CD14-positive monocyte (primary cell): ENCODE measurements around the gene TBC1D4. TPM values are rescaled to one million over a fixed set of nuclear protein-coding genes. Genes with fewer than 3 reads are reported as not detected.
A peak's percentile ranks its signal among the peaks of the same experiment; 100 is the strongest.

Experiments used
- DNase-seq, 3 donors: peaks; one replicate each; pipeline ENCODE4 v3.0.0-alpha.2; 2011 to 2022
- H2AFZ ChIP-seq: 2 replicates; pipeline ENCODE4 v1.6.0; 2012; ENCODE audit warnings: mild to moderate bottlenecking, low read depth, low read length, inconsistent platforms; ENCODE audit not compliant: insufficient read depth, poor library complexity, severe bottlenecking
- H3K27ac ChIP-seq, 2 donors: 1 replicate in 1 of 2; 2 replicates in 1 of 2; pipeline ENCODE4 v1.5.1; 2012 to 2013; ENCODE audit warnings: low read length in 2 of 2, control low read depth in 1 of 2, inconsistent platforms in 1 of 2, low read depth in 1 of 2, mild to moderate bottlenecking in 1 of 2
- H3K27me3 ChIP-seq, 2 donors: one replicate each; pipeline versions ENCODE4 v1.6.0 to v1.6.1; 2011 to 2013; ENCODE audit warnings: low read length in 2 of 2; ENCODE audit not compliant: control insufficient read depth in 2 of 2, insufficient read depth in 2 of 2
- H3K36me3 ChIP-seq, 2 donors: replicated peaks in 1 of 2; 1 replicate in 1 of 2; 2 replicates in 1 of 2; pipeline versions ENCODE4 v1.5.1 to v1.6.1; 2012 to 2013; ENCODE audit warnings: low read length in 2 of 2, control low read depth in 1 of 2, inconsistent platforms in 1 of 2, mild to moderate bottlenecking in 1 of 2; ENCODE audit not compliant: insufficient read depth in 2 of 2, control insufficient read depth in 1 of 2
- H3K4me1 ChIP-seq, 2 donors: 1 replicate in 1 of 2; 2 replicates in 1 of 2; pipeline versions ENCODE4 v1.5.1 to v1.6.1; 2012 to 2013; ENCODE audit warnings: low read length in 2 of 2, control low read depth in 1 of 2, inconsistent platforms in 1 of 2, mild to moderate bottlenecking in 1 of 2, moderate library complexity in 1 of 2; ENCODE audit not compliant: insufficient read depth in 2 of 2, control insufficient read depth in 1 of 2
- H3K4me2 ChIP-seq: replicated peaks from 2 replicates; pipeline ENCODE3; 2012; ENCODE audit warnings: low read length, moderate library complexity, mild to moderate bottlenecking; ENCODE audit not compliant: poor library complexity, severe bottlenecking; ENCODE audit errors: extremely low read depth
- H3K4me3 ChIP-seq, 3 experiments: fragments of 200-600 bp in 1 of 3; sonication (generic) in 1 of 3; replicated peaks in 1 of 3; 1 replicate in 2 of 3; 2 replicates in 1 of 3; pipeline ENCODE4 v1.5.1; 2011 to 2013; ENCODE audit warnings: low read length in 3 of 3, mild to moderate bottlenecking in 3 of 3, control low read depth in 2 of 3, low read depth in 2 of 3, inconsistent platforms in 1 of 3, moderate library complexity in 1 of 3
- H3K79me2 ChIP-seq: 2 replicates; pipeline ENCODE4 v1.6.0; 2012; ENCODE audit warnings: mild to moderate bottlenecking, control low read depth, inconsistent platforms, low read length, moderate library complexity; ENCODE audit not compliant: insufficient read depth
- H3K9ac ChIP-seq: 2 replicates; pipeline ENCODE4 v1.6.0; 2017; ENCODE audit warnings: low read length, mild to moderate bottlenecking; ENCODE audit not compliant: insufficient read depth, poor library complexity, severe bottlenecking
- H3K9me3 ChIP-seq, 2 donors: replicated peaks in 1 of 2; 1 replicate in 1 of 2; 2 replicates in 1 of 2; pipeline versions ENCODE4 v1.5.1 to v1.6.1; 2012 to 2013; ENCODE audit warnings: low read length in 2 of 2, control low read depth in 1 of 2; ENCODE audit not compliant: control insufficient read depth in 1 of 2, insufficient read depth in 1 of 2
- H4K20me1 ChIP-seq: 2 replicates; pipeline ENCODE4 v1.6.0; 2012; ENCODE audit warnings: mild to moderate bottlenecking, low read length, control low read depth, moderate library complexity; ENCODE audit not compliant: insufficient read depth
- H3K27ac Mint-ChIP-seq, 7 donors: one replicate each; pipeline ENCODE4 v1.8.0; 2020; ENCODE audit warnings: mild to moderate bottlenecking in 7 of 7, mixed read lengths in 7 of 7, moderate library complexity in 6 of 7, inconsistent platforms in 2 of 7
- H3K27me3 Mint-ChIP-seq, 3 donors: one replicate each; pipeline ENCODE4 v1.8.0; 2021 to 2022; ENCODE audit warnings: low read depth in 3 of 3, mild to moderate bottlenecking in 3 of 3, mixed read lengths in 3 of 3, moderate library complexity in 3 of 3, inconsistent platforms in 1 of 3
- H3K36me3 Mint-ChIP-seq, 2 donors: one replicate each; pipeline ENCODE4 v1.8.0; 2020; ENCODE audit warnings: mixed read lengths in 2 of 2, inconsistent platforms in 1 of 2, mild to moderate bottlenecking in 1 of 2
- H3K4me1 Mint-ChIP-seq: one replicate; pipeline ENCODE4 v1.8.0; 2020; ENCODE audit warnings: mild to moderate bottlenecking, mixed read lengths
- H3K4me3 Mint-ChIP-seq, 2 donors: one replicate each; pipeline ENCODE4 v1.8.0; 2020; ENCODE audit warnings: mild to moderate bottlenecking in 2 of 2, mixed read lengths in 2 of 2, moderate library complexity in 1 of 2
- H3K9me3 Mint-ChIP-seq, 7 donors: one replicate each; pipeline ENCODE4 v1.8.0; 2020 to 2022; ENCODE audit warnings: mixed read lengths in 7 of 7, mild to moderate bottlenecking in 6 of 7, moderate library complexity in 6 of 7, inconsistent platforms in 2 of 7
- CTCF ChIP-seq: fragments of 200-600 bp; IDR thresholded peaks from one replicate; pipeline ENCODE4 v1.8.0; 2022; ENCODE audit warnings: antibody characterized with exemption, mild to moderate bottlenecking
- WGBS: methylation state at CpG from one replicate; pipeline ENCODE4 v1.1.5; 2013; ENCODE audit warnings: missing lambda C conversion rate; ENCODE audit not compliant: insufficient coverage; 5-methylcytosine and 5-hydroxymethylcytosine counted together
- intact Hi-C, 2 donors: fragments of 100-400 bp; cut with micrococcal nuclease; formaldehyde crosslinking; loops; one replicate each; pipeline versions ENCODE4 v1.15.0 to v1.15.1; 2023
- polyA plus RNA-seq, 3 donors: library from polyadenylated mRNA; depleted of rRNA in 1 of 3; unstranded in 2 of 3; stranded (reverse) in 1 of 3; fragments of 300-500 nt in 2 of 3; fragments of >200 nt in 1 of 3; fragmentation: Illumina TruSeq in 2 of 3; gene quantifications; 1 replicate in 2 of 3; 2 replicates in 1 of 3; pipeline ENCODE4 v1.2.3, GENCODE V29; 2012 to 2021

Gene TBC1D4
- polyA plus RNA-seq, 3 donors = 2.0 to 6.7 (median 2.5) TPM

GRCh38 chr13:75460644-75461043 lies 21.3 kb downstream of the TBC1D4 start:
- no peaks in the 10 kb centered on the region for H3K9me3 ChIP-seq
- no peaks in the 10 kb centered on the region for H4K20me1 ChIP-seq
- TF ChIP-seq CTCF = no peak
- Mint-ChIP-seq H3K27me3 (peaks cover 0 to 3% (median 1%) of the 10 kb centered on the region in 3 donors), H3K9me3 (peaks cover 0 to 5% (median 3%) of the 10 kb centered on the region in 7 donors), H3K36me3 (no peaks in the 10 kb centered on the region), H3K4me1 (no peaks in the 10 kb centered on the region), H3K4me3 (no peak overlapping the region), H3K27ac (peak overlapping the region in 1 of 7 donors; percentile 7)
- no peaks in the 10 kb centered on the region for H3K27me3 ChIP-seq
- H3K4me3 ChIP-seq = no peak overlapping the region
- H3K79me2 ChIP-seq = no peaks in the 10 kb centered on the region
- no CpG with 5 or more reads among the region's 5 CpGs for WGBS
- DNase-seq = no peak
- no peaks in the 10 kb centered on the region for H3K4me1 ChIP-seq
- H2AFZ ChIP-seq = no peak overlapping the region
- H3K9ac ChIP-seq = no peak overlapping the region
- intact Hi-C loops = no loop called here
- no peaks in the 10 kb centered on the region for H3K36me3 ChIP-seq
- no peak overlapping the region for H3K4me2 ChIP-seq
- no peak overlapping the region for H3K27ac ChIP-seq

- Histone ChIP-seq H4K20me1 (no peaks in the 10 kb centered on the region), H2AFZ (no peak overlapping the region), H3K27ac (no peak overlapping the region), H3K79me2 (no peaks in the 10 kb centered on the region), H3K9me3 (no peaks in the 10 kb centered on the region), H3K4me2 (no peak overlapping the region), H3K4me3 (no peak overlapping the region), H3K4me1 (no peaks in the 10 kb centered on the region), H3K9ac (no peak overlapping the region), H3K36me3 (no peaks in the 10 kb centered on the region), H3K27me3 (no peaks in the 10 kb centered on the region)
- Mint-ChIP-seq H3K4me3 (no peak overlapping the region), H3K4me1 (no peaks in the 10 kb centered on the region), H3K9me3 (peaks cover 0 to 2% (median 2%) of the 10 kb centered on the region in 7 donors), H3K36me3 (no peaks in the 10 kb centered on the region), H3K27ac (no peak overlapping the region), H3K27me3 (peaks cover 0 to 3% (median 1%) of the 10 kb centered on the region in 3 donors)
- 91% methylated on average over 6 of the region's 6 CpGs for WGBS
- TF ChIP-seq CTCF = no peak
- no peak for DNase-seq
- intact Hi-C loops = no loop called here
These were observed 23.1 kb downstream of the TBC1D4 start for GRCh38 chr13:75458696-75459422.
